GM12874 (cell line): ENCODE results near the gene SETD1A.

Experiments used
- TF ChIP-seq, protein P1 (sequence below): IDR thresholded peaks from 2 replicates; pipeline ENCODE4 v1.5.1; 2011; ENCODE audit warnings: low read depth, mild to moderate bottlenecking, control low read depth, low read length, moderate library complexity; ENCODE audit not compliant: insufficient read depth

The SETD1A gene

DNA sequence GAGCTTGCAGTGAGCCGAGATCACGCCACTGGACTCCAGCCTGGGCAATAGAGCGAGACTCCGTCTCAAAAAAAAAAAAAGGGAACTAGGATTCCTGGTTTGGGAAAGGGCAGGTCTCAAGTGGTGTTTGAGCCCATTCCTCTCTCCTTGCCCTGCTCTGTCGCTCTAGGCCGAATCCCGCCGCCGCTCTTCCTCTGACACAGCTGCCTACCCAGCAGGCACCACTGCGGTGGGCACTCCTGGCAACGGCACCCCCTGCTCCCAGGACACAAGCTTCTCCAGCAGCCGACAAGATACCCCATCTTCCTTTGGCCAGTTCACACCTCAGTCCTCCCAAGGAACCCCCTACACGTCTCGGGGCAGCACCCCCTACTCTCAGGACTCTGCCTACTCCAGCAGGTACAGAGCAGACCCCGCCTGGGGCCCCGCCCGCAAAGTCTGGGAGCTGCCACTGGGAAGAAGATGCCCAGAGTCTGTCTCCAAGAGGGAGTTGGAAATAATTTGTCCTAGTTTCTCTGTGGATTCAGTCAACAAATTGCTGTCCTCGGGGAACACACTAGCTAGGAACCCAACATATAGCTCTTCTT is 6.5 kb downstream of the SETD1A start:
- TF ChIP-seq, protein P1, sequence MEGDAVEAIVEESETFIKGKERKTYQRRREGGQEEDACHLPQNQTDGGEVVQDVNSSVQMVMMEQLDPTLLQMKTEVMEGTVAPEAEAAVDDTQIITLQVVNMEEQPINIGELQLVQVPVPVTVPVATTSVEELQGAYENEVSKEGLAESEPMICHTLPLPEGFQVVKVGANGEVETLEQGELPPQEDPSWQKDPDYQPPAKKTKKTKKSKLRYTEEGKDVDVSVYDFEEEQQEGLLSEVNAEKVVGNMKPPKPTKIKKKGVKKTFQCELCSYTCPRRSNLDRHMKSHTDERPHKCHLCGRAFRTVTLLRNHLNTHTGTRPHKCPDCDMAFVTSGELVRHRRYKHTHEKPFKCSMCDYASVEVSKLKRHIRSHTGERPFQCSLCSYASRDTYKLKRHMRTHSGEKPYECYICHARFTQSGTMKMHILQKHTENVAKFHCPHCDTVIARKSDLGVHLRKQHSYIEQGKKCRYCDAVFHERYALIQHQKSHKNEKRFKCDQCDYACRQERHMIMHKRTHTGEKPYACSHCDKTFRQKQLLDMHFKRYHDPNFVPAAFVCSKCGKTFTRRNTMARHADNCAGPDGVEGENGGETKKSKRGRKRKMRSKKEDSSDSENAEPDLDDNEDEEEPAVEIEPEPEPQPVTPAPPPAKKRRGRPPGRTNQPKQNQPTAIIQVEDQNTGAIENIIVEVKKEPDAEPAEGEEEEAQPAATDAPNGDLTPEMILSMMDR: no peak

DNA sequence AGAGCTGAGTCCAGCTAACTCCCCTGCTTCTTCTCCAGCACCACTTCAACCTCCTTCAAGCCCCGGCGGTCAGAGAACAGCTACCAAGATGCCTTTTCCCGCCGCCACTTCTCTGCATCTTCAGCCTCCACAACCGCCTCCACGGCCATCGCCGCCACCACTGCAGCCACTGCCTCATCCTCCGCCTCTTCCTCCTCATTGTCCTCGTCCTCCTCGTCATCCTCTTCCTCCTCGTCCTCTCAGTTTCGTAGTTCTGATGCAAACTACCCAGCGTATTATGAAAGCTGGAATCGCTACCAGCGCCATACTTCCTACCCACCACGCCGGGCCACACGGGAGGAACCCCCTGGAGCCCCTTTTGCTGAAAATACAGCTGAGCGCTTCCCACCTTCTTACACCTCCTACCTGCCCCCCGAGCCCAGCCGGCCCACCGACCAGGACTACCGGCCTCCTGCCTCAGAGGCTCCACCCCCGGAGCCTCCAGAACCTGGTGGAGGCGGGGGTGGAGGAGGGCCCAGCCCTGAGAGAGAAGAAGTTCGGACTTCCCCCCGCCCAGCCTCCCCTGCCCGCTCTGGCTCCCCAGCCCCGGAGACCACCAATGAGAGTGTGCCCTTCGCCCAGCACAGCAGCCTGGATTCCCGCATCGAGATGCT is 7.1 kb downstream of the SETD1A start:
- TF ChIP-seq, protein P1: no peak

DNA sequence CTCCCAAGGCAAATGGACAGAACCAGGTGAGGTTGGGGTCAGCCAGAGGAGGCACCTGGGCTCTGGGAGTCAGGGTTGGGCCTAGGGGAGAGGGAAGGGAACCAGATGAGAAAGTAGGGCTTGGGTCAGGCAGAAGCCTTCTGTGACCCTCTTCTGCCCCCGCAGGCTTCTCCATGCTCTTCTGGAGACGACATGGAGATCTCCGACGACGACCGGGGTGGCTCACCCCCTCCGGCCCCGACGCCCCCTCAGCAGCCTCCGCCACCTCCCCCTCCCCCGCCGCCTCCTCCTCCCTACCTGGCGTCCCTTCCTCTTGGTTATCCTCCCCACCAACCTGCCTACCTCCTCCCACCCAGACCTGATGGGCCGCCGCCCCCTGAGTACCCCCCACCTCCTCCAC is 7.9 kb downstream of the SETD1A start:
- TF ChIP-seq, protein P1: no peak

DNA sequence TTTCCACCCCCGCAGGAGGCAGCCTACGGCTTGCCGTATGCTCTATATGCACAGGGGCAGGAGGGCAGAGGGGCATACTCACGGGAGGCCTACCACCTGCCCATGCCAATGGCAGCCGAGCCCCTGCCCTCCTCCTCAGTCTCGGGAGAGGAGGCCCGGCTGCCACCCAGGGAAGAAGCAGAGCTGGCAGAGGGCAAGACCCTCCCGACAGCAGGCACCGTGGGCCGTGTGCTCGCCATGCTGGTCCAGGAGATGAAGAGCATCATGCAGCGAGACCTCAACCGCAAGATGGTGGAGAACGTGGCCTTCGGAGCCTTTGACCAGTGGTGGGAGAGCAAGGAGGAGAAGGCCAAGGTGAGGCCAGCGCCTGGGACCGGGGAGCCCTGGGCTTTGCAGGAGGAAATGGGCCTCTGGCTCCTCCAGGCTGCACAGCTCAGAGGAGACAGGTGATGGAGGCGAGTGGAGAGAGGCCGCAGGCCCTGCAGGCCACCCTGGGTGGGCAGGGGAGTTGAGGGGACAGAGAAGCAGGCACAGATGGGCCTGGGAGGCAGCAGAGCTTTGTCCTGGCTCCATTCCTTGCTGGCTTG is 8.6 kb downstream of the SETD1A start:
- TF ChIP-seq, protein P1: no peak

DNA sequence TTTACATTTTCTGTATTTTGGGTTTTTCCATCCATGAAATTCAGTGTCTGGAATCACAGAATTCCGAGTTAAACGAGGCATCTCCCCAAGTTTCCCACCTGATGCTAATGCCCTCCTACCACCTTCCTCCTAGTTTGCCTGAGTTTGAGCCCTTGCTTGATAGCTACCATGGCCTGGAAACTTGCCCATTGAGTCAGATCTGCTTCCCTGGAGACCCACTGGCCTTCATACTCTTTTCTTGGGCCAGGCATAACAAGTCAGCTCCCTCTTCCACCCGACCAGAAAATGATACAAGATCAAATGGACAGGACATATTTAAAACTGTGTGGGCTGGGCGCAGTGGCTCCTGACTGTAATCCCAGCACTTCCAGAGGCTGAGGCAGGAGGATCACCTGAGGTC is 10.2 kb downstream of the SETD1A start:
- TF ChIP-seq, protein P1: no peak

DNA sequence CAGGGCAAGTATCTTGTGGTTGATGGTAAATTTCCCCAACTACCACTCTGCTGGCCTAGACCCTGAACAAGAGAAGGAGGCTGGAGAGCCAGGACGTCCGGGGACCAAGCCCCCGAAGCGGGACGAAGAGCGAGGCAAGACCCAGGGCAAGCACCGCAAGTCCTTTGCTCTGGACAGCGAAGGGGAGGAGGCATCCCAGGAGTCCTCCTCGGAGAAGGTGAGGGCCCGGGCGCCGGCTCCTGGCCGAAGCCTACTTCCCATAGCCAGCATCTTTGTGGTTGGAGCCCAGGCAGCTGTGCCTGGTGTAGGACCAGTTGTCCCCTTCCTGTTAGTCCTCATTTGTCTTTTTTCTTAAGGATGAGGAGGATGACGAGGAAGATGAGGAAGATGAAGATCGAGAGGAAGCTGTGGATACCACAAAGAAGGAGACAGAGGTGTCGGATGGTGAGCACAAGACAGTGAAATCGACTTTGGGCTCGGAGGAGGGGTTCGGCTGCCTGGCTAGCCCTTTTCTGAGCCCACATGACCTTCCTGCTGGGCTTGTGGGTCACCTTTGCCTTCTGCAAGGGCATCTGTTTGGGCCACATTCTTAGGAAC is 11.8 kb downstream of the SETD1A start:
- TF ChIP-seq, protein P1: no peak

DNA sequence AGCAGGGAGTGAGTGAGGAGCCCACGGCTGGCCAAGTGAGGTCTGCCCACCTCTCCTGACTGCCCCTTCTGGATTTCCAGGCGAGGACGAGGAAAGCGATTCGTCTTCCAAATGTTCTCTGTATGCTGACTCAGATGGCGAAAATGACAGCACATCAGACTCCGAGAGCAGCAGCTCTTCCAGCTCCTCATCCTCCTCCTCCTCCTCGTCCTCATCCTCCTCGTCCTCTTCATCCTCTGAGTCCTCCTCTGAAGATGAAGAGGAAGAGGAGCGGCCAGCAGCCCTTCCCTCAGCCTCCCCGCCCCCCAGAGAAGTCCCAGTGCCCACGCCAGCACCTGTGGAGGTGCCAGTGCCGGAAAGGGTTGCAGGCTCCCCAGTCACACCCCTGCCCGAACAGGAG is 13.7 kb downstream of the SETD1A start:
- TF ChIP-seq, protein P1: no peak
